Activated T-cell treated with anti-CD3 and anti-CD28 coated beads, Interleukin-2, amount 50 U/mL, for 48 hours (primary cell): ENCODE data around the gene CHKA.

Source experiments
- DNase-seq, 2 experiments: peaks; one replicate each; pipeline ENCODE4 v3.0.0-alpha.2; 2020

The CHKA gene

GRCh38 chr11:68043349-68044144, 77.6 kb downstream of the CHKA start:
- no peak for DNase-seq

GRCh38 chr11:68043029-68043348, 78.2 kb downstream of the CHKA start:
- DNase-seq: no peak

GRCh38 chr11:68042219-68043028, 78.8 kb downstream of the CHKA start:
- no peak for DNase-seq

GRCh38 chr11:68041617-68042218, 79.5 kb downstream of the CHKA start:
- no peak for DNase-seq

GRCh38 chr11:68040957-68041591, 80.1 kb downstream of the CHKA start:
- no peak for DNase-seq

GRCh38 chr11:68040101-68040956, 80.9 kb downstream of the CHKA start:
- peak; percentile 64 to 72 for DNase-seq

GRCh38 chr11:68039526-68040086, 81.6 kb downstream of the CHKA start:
- no peak for DNase-seq

- peak; percentile 81 to 83 for DNase-seq
Measured at GRCh38 chr11:68038718-68039525, 82.3 kb downstream of the CHKA start, which contains the start of gene TCIRG1. TSS of gene TCIRG1 (plus strand) at chr11:68039025. CDS start at chr11:68041272, 2,247 bp downstream.

GRCh38 chr11:68038226-68038717, 82.9 kb downstream of the CHKA start:
- DNase-seq: no peak

GRCh38 chr11:68037411-68038225, 83.6 kb downstream of the CHKA start:
- DNase-seq: no peak

- no peak for DNase-seq
Measured at GRCh38 chr11:68036717-68037239, 84.4 kb downstream of the CHKA start.

- DNase-seq: no peak
Measured at GRCh38 chr11:68036141-68036716, 85.0 kb downstream of the CHKA start.

- DNase-seq: no peak
Measured at GRCh38 chr11:68035266-68035876, 85.8 kb downstream of the CHKA start.

- DNase-seq: no peak
Measured at GRCh38 chr11:68033708-68034045, 87.5 kb downstream of the CHKA start.

- no peak for DNase-seq
Measured at GRCh38 chr11:68032997-68033707, 88.0 kb downstream of the CHKA start.

- no peak for DNase-seq
Measured at GRCh38 chr11:68032003-68032402, 89.2 kb downstream of the CHKA start.

GRCh38 chr11:68031144-68031464, 90.1 kb downstream of the CHKA start:
- DNase-seq: no peak
